Measurements from ENCODE around the gene SEC61B.

DNA sequence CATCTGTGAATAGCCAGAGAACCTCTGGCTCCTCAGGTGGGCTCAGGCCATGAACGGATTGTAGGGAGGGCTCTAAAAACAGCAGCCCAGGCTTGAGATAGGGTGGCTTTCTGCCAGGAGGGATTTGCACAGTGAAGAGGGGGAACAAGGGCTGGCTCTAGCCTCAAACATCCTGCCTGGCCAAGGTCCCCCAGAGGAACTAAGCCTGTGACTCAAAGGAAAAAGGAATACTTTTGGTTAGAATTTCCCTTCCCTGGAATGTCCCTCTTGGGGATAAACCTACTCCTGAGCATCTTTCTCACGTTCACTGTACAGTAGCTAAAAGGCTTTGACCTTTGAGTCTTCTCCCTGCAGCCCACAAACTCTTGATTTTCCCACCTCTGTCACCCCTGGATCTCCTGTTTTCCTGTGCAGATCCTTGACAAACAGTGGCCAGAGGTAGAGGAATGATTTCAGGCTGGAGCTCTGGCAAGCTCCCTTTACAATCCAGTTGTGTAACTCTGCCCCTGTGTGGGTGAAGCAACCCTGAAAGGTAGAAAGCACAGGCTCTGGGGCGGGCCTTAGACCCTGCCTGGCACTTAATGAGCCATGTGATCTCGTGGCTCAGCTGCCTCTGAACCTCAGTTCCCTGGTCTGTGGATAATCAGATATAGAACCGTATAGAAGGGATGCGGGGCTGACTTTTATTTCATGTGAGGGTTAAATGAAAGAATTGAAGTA lies 17.4 kb downstream of the SEC61B start:
- TF ChIP-seq POLR2AphosphoS5 (IDR thresholded peaks at IDR 0.05; ENCODE audit: low read length) (no peak), NFIC (IDR thresholded peaks at IDR 0.05; ENCODE audit: low read depth, low read length) (0 out of 2 replicates have a peak, but pooled peaks have one; percentile 37), YY1 (IDR thresholded peaks at IDR 0.05; ENCODE audit: low read depth, low read length) (no peak), JUNB (IDR thresholded peaks at IDR 0.05) (no peak), REST (IDR thresholded peaks at IDR 0.05; ENCODE audit: low read depth, low read length) (no peak), PBX3 (IDR thresholded peaks at IDR 0.05; ENCODE audit: insufficient replicate concordance, low read depth, low read length) (no peak), MAX (IDR thresholded peaks at IDR 0.05; ENCODE audit: low read depth, low read length) (no peak), NRF1 (conservative IDR thresholded peaks at IDR 0.05; ENCODE audit: low read depth, low read length) (no peak), ZNF274 (IDR thresholded peaks at IDR 0.05; ENCODE audit: insufficient read depth, insufficient read length) (no peak), CREB1 (IDR thresholded peaks at IDR 0.05; ENCODE audit: low read depth) (no peak), ZBTB33 (IDR thresholded peaks at IDR 0.05) (no peak), EZH2 (IDR thresholded peaks at IDR 0.05; ENCODE audit: borderline replicate concordance, control insufficient read depth, low read depth, low read length) (no peak)
- TF ChIP-seq, protein P1, sequence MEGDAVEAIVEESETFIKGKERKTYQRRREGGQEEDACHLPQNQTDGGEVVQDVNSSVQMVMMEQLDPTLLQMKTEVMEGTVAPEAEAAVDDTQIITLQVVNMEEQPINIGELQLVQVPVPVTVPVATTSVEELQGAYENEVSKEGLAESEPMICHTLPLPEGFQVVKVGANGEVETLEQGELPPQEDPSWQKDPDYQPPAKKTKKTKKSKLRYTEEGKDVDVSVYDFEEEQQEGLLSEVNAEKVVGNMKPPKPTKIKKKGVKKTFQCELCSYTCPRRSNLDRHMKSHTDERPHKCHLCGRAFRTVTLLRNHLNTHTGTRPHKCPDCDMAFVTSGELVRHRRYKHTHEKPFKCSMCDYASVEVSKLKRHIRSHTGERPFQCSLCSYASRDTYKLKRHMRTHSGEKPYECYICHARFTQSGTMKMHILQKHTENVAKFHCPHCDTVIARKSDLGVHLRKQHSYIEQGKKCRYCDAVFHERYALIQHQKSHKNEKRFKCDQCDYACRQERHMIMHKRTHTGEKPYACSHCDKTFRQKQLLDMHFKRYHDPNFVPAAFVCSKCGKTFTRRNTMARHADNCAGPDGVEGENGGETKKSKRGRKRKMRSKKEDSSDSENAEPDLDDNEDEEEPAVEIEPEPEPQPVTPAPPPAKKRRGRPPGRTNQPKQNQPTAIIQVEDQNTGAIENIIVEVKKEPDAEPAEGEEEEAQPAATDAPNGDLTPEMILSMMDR (IDR thresholded peaks at IDR 0.05 in 2 of 3, conservative IDR thresholded peaks at IDR 0.05 in 1 of 3; ENCODE audit: control insufficient read depth in 2 of 3, extremely low read depth in 1 of 3, insufficient read depth in 1 of 3, low read depth in 3 of 3, low read length in 3 of 3) = no peak

Measured in GM12878 (cell line).